ENCODE measurements around the gene BPHL. TPM values are rescaled to one million over a fixed set of nuclear protein-coding genes. Genes with fewer than 3 reads are reported as not detected.
A peak's percentile ranks its signal among the peaks of the same experiment; 100 is the strongest.
"Not testable (repeated sequence)": the region's sequence is repeated elsewhere in the genome, so short reads cannot be mapped to it uniquely, and the experiment has no call there.

BPHL gene
- total RNA-seq, 4 donors from 2014 or later, result 6.7 to 21.6 (median 12.6) TPM

GRCh38 chr6:3175715-3176402, 57.3 kb downstream of the BPHL start:
- Histone ChIP-seq H3K4me1 (no peaks in the 10 kb centered on the region), H3K9me3 (no peaks in the 10 kb centered on the region), H3K27me3 (peaks cover 0 to 3% of the 10 kb centered on the region in 2 donors), H3K27ac (no peak overlapping the region), H3K4me3 (no peak overlapping the region), H3K36me3 (no peaks in the 10 kb centered on the region)
- no peak for DNase-seq (ENCODE audit: low spot score in 2 of 2)
- TF ChIP-seq, protein P1, sequence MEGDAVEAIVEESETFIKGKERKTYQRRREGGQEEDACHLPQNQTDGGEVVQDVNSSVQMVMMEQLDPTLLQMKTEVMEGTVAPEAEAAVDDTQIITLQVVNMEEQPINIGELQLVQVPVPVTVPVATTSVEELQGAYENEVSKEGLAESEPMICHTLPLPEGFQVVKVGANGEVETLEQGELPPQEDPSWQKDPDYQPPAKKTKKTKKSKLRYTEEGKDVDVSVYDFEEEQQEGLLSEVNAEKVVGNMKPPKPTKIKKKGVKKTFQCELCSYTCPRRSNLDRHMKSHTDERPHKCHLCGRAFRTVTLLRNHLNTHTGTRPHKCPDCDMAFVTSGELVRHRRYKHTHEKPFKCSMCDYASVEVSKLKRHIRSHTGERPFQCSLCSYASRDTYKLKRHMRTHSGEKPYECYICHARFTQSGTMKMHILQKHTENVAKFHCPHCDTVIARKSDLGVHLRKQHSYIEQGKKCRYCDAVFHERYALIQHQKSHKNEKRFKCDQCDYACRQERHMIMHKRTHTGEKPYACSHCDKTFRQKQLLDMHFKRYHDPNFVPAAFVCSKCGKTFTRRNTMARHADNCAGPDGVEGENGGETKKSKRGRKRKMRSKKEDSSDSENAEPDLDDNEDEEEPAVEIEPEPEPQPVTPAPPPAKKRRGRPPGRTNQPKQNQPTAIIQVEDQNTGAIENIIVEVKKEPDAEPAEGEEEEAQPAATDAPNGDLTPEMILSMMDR (IDR thresholded peaks at IDR 0.05), result no peak
- TF ChIP-seq POLR2A (IDR thresholded peaks at IDR 0.05) (no peak), EP300 (IDR thresholded peaks at IDR 0.05) (no peak)
- 69 to 76% methylated on average over 8 to 11 of the region's 11 CpGs for WGBS, 2 donors

GRCh38 chr6:3176562-3177355, 58.2 kb downstream of the BPHL start:
- no peak for TF ChIP-seq EP300 (IDR thresholded peaks at IDR 0.05)
- TF ChIP-seq POLR2A (IDR thresholded peaks at IDR 0.05), result no peak
- TF ChIP-seq, protein P1 (IDR thresholded peaks at IDR 0.05), result no peak
- Histone ChIP-seq H3K4me1 (no peaks in the 10 kb centered on the region), H3K36me3 (no peaks in the 10 kb centered on the region), H3K27me3 (peaks cover 0 to 3% of the 10 kb centered on the region in 2 donors), H3K27ac (no peak overlapping the region), H3K4me3 (no peak overlapping the region), H3K9me3 (no peaks in the 10 kb centered on the region)
- 86% methylated on average over 13 to 14 of the region's 22 CpGs for WGBS, 2 donors
- peak in 1 of 2 donors; percentile 22 for DNase-seq (ENCODE audit: low spot score in 2 of 2)

GRCh38 chr6:3178666-3179065, 60.2 kb downstream of the BPHL start:
- H3K9me3 ChIP-seq; H3K4me3 ChIP-seq; DNase-seq (ENCODE audit: low spot score in 2 of 2); H3K27me3 ChIP-seq; H3K27ac ChIP-seq; H3K36me3 ChIP-seq; H3K4me1 ChIP-seq: not testable (repeated sequence)
- WGBS, 2 donors, result 84 to 87% methylated on average over 8 of the region's 8 CpGs

GRCh38 chr6:3179945-3180344, 61.4 kb downstream of the BPHL start:
- H3K4me3 ChIP-seq, result peak overlapping the region in 1 of 4 donors; percentile 27
- H3K4me1 ChIP-seq; H3K36me3 ChIP-seq; H3K27me3 ChIP-seq; H3K9me3 ChIP-seq; H3K27ac ChIP-seq; DNase-seq (ENCODE audit: low spot score in 2 of 2): not testable (repeated sequence)
- WGBS, 2 donors, result 87% methylated on average over 4 of the region's 8 CpGs; no CpG with 5 or more reads in 1 of the 2 donors

- 81 to 85% methylated on average over 2 of the region's 2 CpGs for WGBS, 2 donors
- DNase-seq (ENCODE audit: low spot score in 2 of 2), result no peak
- H3K9me3 ChIP-seq, result no peaks in the 10 kb centered on the region
- H3K27me3 ChIP-seq, result peaks cover 0 to 3% of the 10 kb centered on the region in 2 donors
- no peaks in the 10 kb centered on the region for H3K4me1 ChIP-seq
- H3K36me3 ChIP-seq, result no peaks in the 10 kb centered on the region
- no peak overlapping the region for H3K27ac ChIP-seq
- no peak overlapping the region for H3K4me3 ChIP-seq
- TF ChIP-seq POLR2A (IDR thresholded peaks at IDR 0.05) (no peak), EP300 (IDR thresholded peaks at IDR 0.05) (no peak)
- TF ChIP-seq, protein P1 (IDR thresholded peaks at IDR 0.05), result no peak
Observed at GRCh38 chr6:3181105-3181504, 62.6 kb downstream of the BPHL start.

GRCh38 chr6:3183066-3183465, 64.6 kb downstream of the BPHL start:
- TF ChIP-seq EP300 (IDR thresholded peaks at IDR 0.05), result no peak
- TF ChIP-seq, protein P1 (IDR thresholded peaks at IDR 0.05), result no peak
- no peak for TF ChIP-seq POLR2A (IDR thresholded peaks at IDR 0.05)
- Histone ChIP-seq H3K36me3 (no peaks in the 10 kb centered on the region), H3K4me3 (no peak overlapping the region), H3K27ac (no peak overlapping the region), H3K4me1 (no peaks in the 10 kb centered on the region), H3K9me3 (no peaks in the 10 kb centered on the region), H3K27me3 (peaks cover 0 to 3% of the 10 kb centered on the region in 2 donors)
- 57 to 70% methylated on average over 4 of the region's 4 CpGs for WGBS, 2 donors
- DNase-seq (ENCODE audit: low spot score in 2 of 2), result no peak

Measured in tibial nerve (tissue), 4 donors.